Panc1 (cell line): Measurements from ENCODE around the gene PRDM5. TPM values are rescaled to one million over a fixed set of nuclear protein-coding genes. Genes with fewer than 3 reads are reported as not detected.

Experiments used
- ATAC-seq: fragments of 200-7000 bp; cut with Tn5 transposase; 2 replicates; pipeline ENCODE4 v1.9.1; 2020; ENCODE audit warnings: mild to moderate bottlenecking, moderate library complexity
- BruUV-seq: library from RNA; stranded (reverse); fragments of 400-500 nt; replicated peaks from 2 replicates; lab custom pipeline; 2021; lab: Mats Ljungman, UMichigan
- CTCF ChIA-PET: fragments of 300-600 bp; sonication (Branson Sonifier 250); formaldehyde crosslinking; loops from one replicate; lab custom pipeline; 2022; ENCODE audit warnings: antibody characterized with exemption; lab: Charles Lee
- POLR2A ChIA-PET: fragments of 300-600 bp; sonication (Branson Sonifier 250); formaldehyde crosslinking; loops from one replicate; lab custom pipeline; 2022; ENCODE audit warnings: antibody characterized with exemption; lab: Charles Lee
- DNase-seq: peaks from one replicate; pipeline ENCODE4 v3.0.0-alpha.2; 2010; ENCODE audit warnings: low read depth, low spot score
- H3K27ac ChIP-seq: 2 replicates; pipeline ENCODE4 v1.5.1; 2011; ENCODE audit warnings: mild to moderate bottlenecking, low read length, inconsistent platforms
- H3K27me3 ChIP-seq: fragments of 200-500 bp; sonication (Bioruptor generic); 2 replicates; pipeline ENCODE4 v1.6.0; 2014; ENCODE audit warnings: low read length, inconsistent platforms; ENCODE audit not compliant: control insufficient read depth, insufficient read depth
- H3K36me3 ChIP-seq: fragments of 200-500 bp; sonication (Bioruptor generic); 2 replicates; pipeline ENCODE4 v1.5.1; 2014; ENCODE audit warnings: inconsistent platforms, mild to moderate bottlenecking, low read length, moderate library complexity; ENCODE audit not compliant: control insufficient read depth, insufficient read depth
- H3K4me1 ChIP-seq: 2 replicates; pipeline ENCODE4 v1.5.1; 2011; ENCODE audit warnings: inconsistent platforms, mild to moderate bottlenecking, low read length, moderate library complexity; ENCODE audit not compliant: control insufficient read depth, insufficient read depth
- H3K4me3 ChIP-seq, 2 experiments: 2 replicates each; pipeline ENCODE4 v1.5.1; 2011 to 2012; ENCODE audit warnings: low read depth in 2 of 2, low read length in 2 of 2, mild to moderate bottlenecking in 2 of 2, inconsistent platforms in 1 of 2, moderate library complexity in 1 of 2
- H3K9me3 ChIP-seq: fragments of 200-500 bp; sonication (Bioruptor generic); 2 replicates; pipeline ENCODE4 v1.5.1; 2014; ENCODE audit warnings: low read depth, mild to moderate bottlenecking, inconsistent platforms, low read length, moderate library complexity; ENCODE audit not compliant: control insufficient read depth, insufficient read depth
- POLR2AphosphoS5 ChIP-seq: IDR thresholded peaks from 2 replicates; pipeline ENCODE4 v1.6.1; 2012; ENCODE audit warnings: mild to moderate bottlenecking, low read depth, low read length, moderate library complexity
- REST ChIP-seq, 2 experiments: IDR thresholded peaks; 2 replicates each; pipeline ENCODE4 v1.6.1; 2011 to 2012; ENCODE audit warnings: low read depth in 2 of 2, control low read depth in 1 of 2, low read length in 1 of 2, mild to moderate bottlenecking in 1 of 2, moderate library complexity in 1 of 2; ENCODE audit not compliant: insufficient read depth in 1 of 2
- SIN3A ChIP-seq: IDR thresholded peaks from 2 replicates; pipeline ENCODE4 v1.6.1; 2012; ENCODE audit warnings: low read depth, mild to moderate bottlenecking, low read length, moderate library complexity, borderline replicate concordance; ENCODE audit not compliant: insufficient read depth
- TCF7L2 ChIP-seq: IDR thresholded peaks from 2 replicates; pipeline ENCODE4 v1.6.1; 2011; ENCODE audit warnings: mild to moderate bottlenecking, low read depth, low read length, inconsistent platforms
- in situ Hi-C: cut with HindIII; loops from 2 replicates; pipeline ENCODE4 v1.10.0; 2016; ENCODE audit warnings: low sequenced_read_pairs, low pct_unique_long_range_greater_than_20kb
- intact Hi-C: fragments of 100-400 bp; cut with micrococcal nuclease; formaldehyde crosslinking; loops from one replicate; pipeline ENCODE4 v1.10.0; 2022; ENCODE audit not compliant: unreplicated experiment
- total RNA-seq: library from RNA; stranded (reverse); gene quantifications from one replicate; pipeline ENCODE4 v1.2.1, GENCODE V29; 2021; ENCODE audit not compliant: unreplicated experiment
- TF ChIP-seq, protein P1 (sequence below): fragments of 450-650 bp; IDR thresholded peaks from 2 replicates; pipeline ENCODE4 v1.5.1; 2017; ENCODE audit warnings: mild to moderate bottlenecking

The PRDM5 gene
- total RNA-seq, 1 experiment from 2014 or later = 8.4 TPM

DNA sequence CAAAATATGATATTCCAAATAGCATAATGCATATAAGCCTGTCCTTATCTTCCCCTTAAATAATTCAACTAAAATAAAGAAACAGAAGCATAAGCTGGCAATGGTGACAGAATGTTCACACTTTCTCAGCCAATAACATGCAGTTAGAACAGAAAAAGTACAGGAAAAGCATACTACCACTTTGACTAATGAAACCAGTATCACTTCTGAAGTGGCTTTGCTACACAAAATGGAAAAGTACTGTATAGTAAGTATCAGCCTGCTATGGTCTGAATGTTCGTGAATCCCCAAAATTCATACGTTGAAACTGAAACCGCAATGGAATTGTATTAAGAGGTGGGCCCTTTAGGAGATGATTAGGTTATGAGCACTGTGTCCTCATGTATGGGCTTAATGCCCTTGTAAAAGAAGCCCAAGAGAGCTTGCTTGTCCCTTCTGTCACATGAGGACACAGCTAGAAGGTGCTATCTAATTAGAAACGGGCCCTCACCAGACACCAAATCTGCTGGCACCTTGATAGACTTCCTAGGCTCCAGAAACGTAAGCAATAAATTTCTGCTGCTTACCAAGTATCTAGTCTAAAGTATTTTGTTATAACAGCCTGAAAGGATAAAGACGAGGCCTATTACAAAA lies 102.6 kb downstream of the PRDM5 start:
- H3K27ac ChIP-seq = no peak overlapping the region
- ATAC-seq (no peak), DNase-seq (no peak)
- intact Hi-C loops (loop anchor here (10.0 kb wide), 1 partner anchor 665 kb away; no protein-coding TSS in a partner anchor), in situ Hi-C loops (no loop called here)
- ChIA-PET POLR2A (no interaction called here), CTCF (no interaction called here)
- no peaks in the 10 kb centered on the region for H3K36me3 ChIP-seq
- H3K27me3 ChIP-seq = no peaks in the 10 kb centered on the region
- no peak for TF ChIP-seq REST (IDR thresholded peaks at IDR 0.05; ENCODE audit: insufficient read depth in 1 of 2, low read depth in 2 of 2, low read length in 1 of 2)
- no peak for TF ChIP-seq TCF7L2
- TF ChIP-seq, protein P1, sequence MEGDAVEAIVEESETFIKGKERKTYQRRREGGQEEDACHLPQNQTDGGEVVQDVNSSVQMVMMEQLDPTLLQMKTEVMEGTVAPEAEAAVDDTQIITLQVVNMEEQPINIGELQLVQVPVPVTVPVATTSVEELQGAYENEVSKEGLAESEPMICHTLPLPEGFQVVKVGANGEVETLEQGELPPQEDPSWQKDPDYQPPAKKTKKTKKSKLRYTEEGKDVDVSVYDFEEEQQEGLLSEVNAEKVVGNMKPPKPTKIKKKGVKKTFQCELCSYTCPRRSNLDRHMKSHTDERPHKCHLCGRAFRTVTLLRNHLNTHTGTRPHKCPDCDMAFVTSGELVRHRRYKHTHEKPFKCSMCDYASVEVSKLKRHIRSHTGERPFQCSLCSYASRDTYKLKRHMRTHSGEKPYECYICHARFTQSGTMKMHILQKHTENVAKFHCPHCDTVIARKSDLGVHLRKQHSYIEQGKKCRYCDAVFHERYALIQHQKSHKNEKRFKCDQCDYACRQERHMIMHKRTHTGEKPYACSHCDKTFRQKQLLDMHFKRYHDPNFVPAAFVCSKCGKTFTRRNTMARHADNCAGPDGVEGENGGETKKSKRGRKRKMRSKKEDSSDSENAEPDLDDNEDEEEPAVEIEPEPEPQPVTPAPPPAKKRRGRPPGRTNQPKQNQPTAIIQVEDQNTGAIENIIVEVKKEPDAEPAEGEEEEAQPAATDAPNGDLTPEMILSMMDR = no peak
- no peak for TF ChIP-seq SIN3A
- TF ChIP-seq POLR2AphosphoS5 = no peak
- BruUV-seq = no TSS peak
- H3K4me3 ChIP-seq = no peak overlapping the region
- H3K4me1 ChIP-seq = no peaks in the 10 kb centered on the region
- H3K9me3 ChIP-seq = no peaks in the 10 kb centered on the region

DNA sequence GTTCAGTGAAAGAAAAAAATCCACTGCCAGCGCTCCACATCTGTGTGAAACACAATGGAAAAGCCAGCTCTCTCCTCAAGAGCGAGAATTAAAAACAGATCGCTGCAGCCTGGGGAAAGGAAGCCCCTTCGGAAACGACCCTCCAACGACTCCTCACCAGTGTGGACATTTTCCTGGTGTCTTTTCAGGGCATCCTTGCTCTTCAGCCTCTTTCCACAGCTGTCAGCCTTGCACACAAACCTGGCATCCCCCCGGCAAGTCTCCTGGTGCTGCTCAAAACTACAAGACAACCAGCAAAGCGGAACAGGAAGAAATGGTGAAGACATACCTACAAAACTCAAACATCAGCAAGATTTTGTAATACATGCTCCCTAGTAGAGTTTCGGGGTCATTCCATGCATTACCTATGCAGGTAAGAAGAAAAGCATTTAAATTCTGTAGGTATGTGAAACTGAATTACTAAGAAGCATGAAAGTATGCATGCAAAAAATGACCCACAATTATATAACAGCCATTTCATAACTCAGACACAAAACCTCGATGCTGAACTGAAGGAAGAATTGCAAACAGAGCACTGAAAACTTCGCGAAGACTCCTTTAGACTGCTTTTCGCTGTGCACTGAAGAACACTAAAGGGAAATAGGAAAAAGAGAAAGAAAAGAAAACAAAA lies 106.1 kb downstream of the PRDM5 start:
- H3K27ac ChIP-seq = no peak overlapping the region
- in situ Hi-C loops (no loop called here), intact Hi-C loops (loop anchor here (10.0 kb wide), 1 partner anchor 662 kb away; no protein-coding TSS in a partner anchor)
- ChIA-PET POLR2A (no interaction called here), CTCF (interaction anchor here (0.6 kb wide), 1 partner anchor 88 kb away, joined by 3 read pairs; no protein-coding TSS in a partner anchor)
- H3K9me3 ChIP-seq = no peaks in the 10 kb centered on the region
- no peak for ATAC-seq
- H3K27me3 ChIP-seq = no peaks in the 10 kb centered on the region
- no peak for DNase-seq
- BruUV-seq = no TSS peak
- H3K4me1 ChIP-seq = no peaks in the 10 kb centered on the region
- no peak overlapping the region for H3K4me3 ChIP-seq
- no peaks in the 10 kb centered on the region for H3K36me3 ChIP-seq
- TF ChIP-seq, protein P1 = no peak
- TF ChIP-seq POLR2AphosphoS5 (no peak), SIN3A (no peak), TCF7L2 (no peak), REST (IDR thresholded peaks at IDR 0.05; ENCODE audit: insufficient read depth in 1 of 2, low read depth in 2 of 2, low read length in 1 of 2) (no peak)
